ENCODE measurements around the gene NUMB. TPM values are rescaled to one million over a fixed set of nuclear protein-coding genes. Genes with fewer than 3 reads are reported as not detected.

NUMB gene
- total and polyA plus RNA-seq, 2 of the 4 experiments (the other 2 are of a cell fraction): 45.9 to 114 TPM

- Histone ChIP-seq H3K4me2 (ENCODE audit: low read depth, low read length) (no peak overlapping the region), H3K9me1 (ENCODE audit: insufficient read depth, low read length) (no peaks in the 10 kb centered on the region; the same call in 1 of the 2 replicates), H3K4me1 (ENCODE audit: control insufficient read depth, insufficient read depth, low read length) (no peaks in the 10 kb centered on the region), H2AK5ac (ENCODE audit: low read depth, low read length) (no peak overlapping the region), H2AFZ (replicated peaks; ENCODE audit: low read length, poor library complexity) (no peak overlapping the region), H2BK15ac (ENCODE audit: low read depth, low read length) (no peak overlapping the region), H2BK120ac (ENCODE audit: low read depth, low read length) (no peak overlapping the region), H4K91ac (ENCODE audit: insufficient read depth, low read depth, low read length) (no peak overlapping the region), H4K20me1 (ENCODE audit: insufficient read depth, low read length) (peaks cover 15% of the 10 kb centered on the region; the same call in 1 of the 2 replicates), H2BK20ac (ENCODE audit: low read depth, low read length) (no peak overlapping the region), H3K23ac (ENCODE audit: low read depth, low read length) (no peak overlapping the region), H4K8ac (ENCODE audit: low read depth in 2 of 2, low read length in 2 of 2) (no peak overlapping the region), H3K79me1 (ENCODE audit: low read depth in 1 of 2, low read length in 2 of 2) (peaks cover 15 to 46% of the 10 kb centered on the region in 2 experiments; a peak in 3 of 4 replicates), H3K36me3 (ENCODE audit: control insufficient read depth, insufficient read depth, low read length) (0 out of 2 replicates have a peak, but pooled peaks cover 5% of the 10 kb centered on the region), H3K14ac (replicated peaks; ENCODE audit: low read depth, low read length) (no peak overlapping the region), H3K27ac (ENCODE audit: insufficient read depth, low read length) (no peak overlapping the region), H3K9me3 (ENCODE audit: control insufficient read depth, insufficient read depth, low read length) (peaks cover 3% of the 10 kb centered on the region), H2AK9ac (replicated peaks; ENCODE audit: low read depth, low read length, poor library complexity) (no peak overlapping the region), H3K18ac (ENCODE audit: low read depth, low read length) (no peak overlapping the region), H3K9ac (ENCODE audit: low read depth, low read length) (no peak overlapping the region), H2BK5ac (ENCODE audit: low read depth, low read length, poor library complexity, severe bottlenecking) (no peak overlapping the region), H3K56ac (ENCODE audit: extremely low read depth, insufficient read depth, low read length) (no peak overlapping the region), H3K4ac (ENCODE audit: low read depth, low read length) (no peak overlapping the region), H3K4me3 (ENCODE audit: insufficient read depth, low read depth, low read length) (no peak overlapping the region), H4K5ac (ENCODE audit: low read depth, low read length) (no peak overlapping the region), H3K27me3 (ENCODE audit: control insufficient read depth, insufficient read depth, low read length) (no peaks in the 10 kb centered on the region)
- POLR2A ChIA-PET (ENCODE audit: unreplicated experiment): no interaction called here
- no peak for TF ChIP-seq USF2 (IDR thresholded peaks at IDR 0.05; ENCODE audit: low read depth, low read length)
- CTCF ChIA-PET: no interaction called here
- in situ Hi-C loops (cut with MboI; ENCODE audit: low sequenced_read_pairs) (no loop called here), intact Hi-C loops (cut with micrococcal nuclease) (no loop called here), dilution Hi-C loops (cut with HindIII; ENCODE audit: low sequenced_read_pairs, unreplicated experiment) (no loop called here)
- no peak for ATAC-seq (ENCODE audit: low read depth)
- BruUV-seq (replicated peaks): no TSS peak
- WGBS, 2 experiments (ENCODE audit: extremely low coverage in 2 of 2, insufficient read length in 1 of 2): no CpG with 5 or more reads among the region's 4 CpGs
- DNase-seq: no peak
Observed at GRCh38 chr14:73383356-73383755, 75.0 kb downstream of the NUMB start.

Data from IMR-90 (cell line).